Measurements from ENCODE around the gene TRAPPC3. TPM values are rescaled to one million over a fixed set of nuclear protein-coding genes. Genes with fewer than 3 reads are reported as not detected.

The TRAPPC3 gene
- total RNA-seq, 1 donor from 2014 or later, result 68.5 TPM

- Mint-ChIP-seq H3K36me3 (peaks cover 7% of the 10 kb centered on the region), H3K9me3 (no peaks in the 10 kb centered on the region), H3K27me3 (ENCODE audit: low read depth) (no peaks in the 10 kb centered on the region), H3K4me3 (no peak overlapping the region), H3K4me1 (peaks cover 46% of the 10 kb centered on the region), H3K27ac (peak overlapping the region; percentile 98)
- DNase-seq (ENCODE audit: low spot score in 2 of 2, unreplicated experiment in 2 of 2), result no peak
- TF ChIP-seq CTCF (IDR thresholded peaks at IDR 0.05; ENCODE audit: unreplicated experiment), result no peak
These were observed 14.1 kb upstream of the TRAPPC3 start for GRCh38 chr1:36163426-36163825.

GRCh38 chr1:36162680-36163239, 13.5 kb upstream of the TRAPPC3 start:
- Mint-ChIP-seq H3K4me1 (peaks cover 52% of the 10 kb centered on the region), H3K4me3 (no peak overlapping the region), H3K27me3 (ENCODE audit: low read depth) (no peaks in the 10 kb centered on the region), H3K27ac (peak overlapping the region; percentile 98), H3K36me3 (peaks cover 4% of the 10 kb centered on the region), H3K9me3 (no peaks in the 10 kb centered on the region)
- no peak for TF ChIP-seq CTCF (IDR thresholded peaks at IDR 0.05; ENCODE audit: unreplicated experiment)
- DNase-seq (ENCODE audit: low spot score in 2 of 2, unreplicated experiment in 2 of 2), result no peak

- Mint-ChIP-seq H3K36me3 (peaks cover 4% of the 10 kb centered on the region), H3K27me3 (ENCODE audit: low read depth) (no peaks in the 10 kb centered on the region), H3K4me1 (peaks cover 57% of the 10 kb centered on the region), H3K4me3 (peak overlapping the region; percentile 62), H3K27ac (peak overlapping the region; percentile 98), H3K9me3 (no peaks in the 10 kb centered on the region)
- DNase-seq (ENCODE audit: low spot score in 2 of 2, unreplicated experiment in 2 of 2), result peak in 1 of 2 experiments; percentile 59
- no peak for TF ChIP-seq CTCF (IDR thresholded peaks at IDR 0.05; ENCODE audit: unreplicated experiment)
These were observed 12.6 kb upstream of the TRAPPC3 start for GRCh38 chr1:36161641-36162531.

GRCh38 chr1:36160949-36161485, 11.7 kb upstream of the TRAPPC3 start:
- H3K27me3 Mint-ChIP-seq (ENCODE audit: low read depth), result no peaks in the 10 kb centered on the region
- H3K4me1 Mint-ChIP-seq, result peaks cover 52% of the 10 kb centered on the region
- no peaks in the 10 kb centered on the region for H3K9me3 Mint-ChIP-seq
- DNase-seq (ENCODE audit: low spot score in 2 of 2, unreplicated experiment in 2 of 2), result no peak
- TF ChIP-seq CTCF (IDR thresholded peaks at IDR 0.05; ENCODE audit: unreplicated experiment), result no peak
- peak overlapping the region; percentile 62 for H3K4me3 Mint-ChIP-seq
- peaks cover 4% of the 10 kb centered on the region for H3K36me3 Mint-ChIP-seq
- H3K27ac Mint-ChIP-seq, result peak overlapping the region; percentile 98

GRCh38 chr1:36160388-36160948, 11.2 kb upstream of the TRAPPC3 start:
- peak overlapping the region; percentile 98 for H3K27ac Mint-ChIP-seq
- peaks cover 52% of the 10 kb centered on the region for H3K4me1 Mint-ChIP-seq
- peaks cover 4% of the 10 kb centered on the region for H3K36me3 Mint-ChIP-seq
- TF ChIP-seq CTCF (IDR thresholded peaks at IDR 0.05; ENCODE audit: unreplicated experiment), result no peak
- no peak for DNase-seq (ENCODE audit: low spot score in 2 of 2, unreplicated experiment in 2 of 2)
- H3K27me3 Mint-ChIP-seq (ENCODE audit: low read depth), result no peaks in the 10 kb centered on the region
- H3K4me3 Mint-ChIP-seq, result peak overlapping the region; percentile 62
- H3K9me3 Mint-ChIP-seq, result no peaks in the 10 kb centered on the region
